HG03097 (cell line): ENCODE data around the gene DGKH.
"Not testable (repeated sequence)": the region's sequence is repeated elsewhere in the genome, so short reads cannot be mapped to it uniquely, and the experiment has no call there.

Experiments used
- ATAC-seq: cut with Tn5 transposase; IDR thresholded peaks from one replicate; pipeline ENCODE4 v1.9.1; 2021; ENCODE audit not compliant: unreplicated experiment, low FRiP score

DGKH gene

DNA sequence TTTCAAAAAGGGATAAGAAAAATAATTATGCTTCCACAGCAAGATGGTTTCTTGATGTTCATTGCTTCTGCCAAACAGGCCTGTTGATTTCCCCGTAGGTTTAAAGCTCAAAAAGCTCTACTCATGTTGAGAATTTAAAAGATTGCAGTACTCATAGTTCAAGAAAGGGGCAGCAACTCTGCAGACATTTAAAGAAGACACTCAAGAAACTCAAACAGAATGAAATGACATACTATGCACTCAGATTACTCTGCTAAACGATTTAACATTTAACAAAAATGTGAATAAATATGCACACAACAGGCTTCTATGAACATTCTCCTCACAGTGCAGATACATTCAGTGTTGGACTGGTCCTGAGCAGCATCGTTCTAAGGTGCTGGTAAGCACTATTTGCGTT lies 22.7 kb downstream of the DGKH start:
- not testable (repeated sequence) for ATAC-seq

DNA sequence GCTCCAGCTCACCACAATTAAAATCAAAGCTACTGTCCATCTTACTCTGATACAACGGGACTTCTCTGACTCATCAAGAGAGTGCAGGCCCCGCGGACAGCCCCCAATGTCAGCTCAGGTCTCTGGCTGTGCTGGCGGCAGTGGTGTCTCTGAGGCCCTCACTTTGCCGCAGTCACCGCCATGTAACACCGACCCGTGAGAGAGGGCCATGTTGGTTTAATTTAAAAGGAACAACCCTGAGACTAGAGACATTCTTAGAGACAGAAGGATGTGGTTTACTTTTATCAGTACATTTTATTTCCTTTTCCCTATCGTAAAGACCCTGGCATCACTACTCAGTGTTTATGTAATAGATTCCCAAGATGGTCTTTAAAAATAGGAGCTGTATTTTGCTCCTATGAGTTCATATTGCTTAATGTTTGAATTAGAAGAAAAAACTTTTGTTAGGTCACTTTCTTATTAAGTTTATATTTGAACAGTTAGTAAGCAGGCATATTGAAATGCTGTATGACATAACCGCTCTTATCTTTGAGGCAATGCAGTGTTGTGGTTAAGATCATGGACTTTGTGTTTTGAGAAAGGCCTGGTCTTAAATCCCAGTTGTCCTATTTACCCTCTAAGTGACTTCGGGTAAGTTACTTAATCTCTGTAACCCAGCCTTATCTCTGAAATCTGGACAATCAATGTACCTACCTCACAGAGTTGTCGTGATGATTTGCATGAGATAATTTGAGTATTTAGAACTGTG lies 23.4 kb downstream of the DGKH start:
- no peak for ATAC-seq

DNA sequence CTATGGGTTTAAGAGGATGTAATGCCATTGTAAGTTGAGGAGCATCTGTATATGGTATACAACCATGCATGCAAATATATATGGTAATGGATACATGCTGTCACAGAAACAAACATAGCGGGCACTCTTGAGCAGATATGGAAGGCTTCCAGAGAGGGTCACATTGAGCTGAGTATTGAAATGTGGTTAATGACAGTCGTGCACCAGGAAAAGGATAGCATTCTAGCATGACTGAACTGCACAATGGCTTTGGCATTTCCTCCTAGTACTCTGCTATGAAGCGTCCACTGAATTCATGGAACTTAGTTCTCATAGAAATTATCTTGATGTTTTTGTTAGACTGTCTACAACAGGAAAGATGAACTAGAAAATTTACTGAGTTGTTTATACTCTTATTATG lies 25.2 kb downstream of the DGKH start:
- no peak for ATAC-seq

DNA sequence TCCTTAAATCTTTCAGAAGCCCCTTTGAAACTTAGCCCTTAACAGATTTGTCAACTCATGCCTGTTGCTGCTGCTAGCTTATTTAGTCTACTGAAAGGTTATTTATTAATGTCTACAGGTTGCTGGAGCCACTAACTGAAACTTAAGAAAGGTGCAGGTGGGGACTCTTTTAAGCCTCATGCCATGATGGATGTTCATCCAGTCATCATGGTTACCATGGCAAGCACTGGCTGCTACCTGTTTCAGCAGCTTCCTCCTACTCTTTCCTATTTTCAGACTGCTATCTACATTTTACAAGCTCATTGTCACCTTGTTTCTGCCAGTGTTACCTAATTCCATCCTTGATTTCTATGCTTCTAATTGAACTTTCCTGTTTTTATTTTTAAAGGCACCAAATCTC lies 27.1 kb downstream of the DGKH start:
- no peak for ATAC-seq

DNA sequence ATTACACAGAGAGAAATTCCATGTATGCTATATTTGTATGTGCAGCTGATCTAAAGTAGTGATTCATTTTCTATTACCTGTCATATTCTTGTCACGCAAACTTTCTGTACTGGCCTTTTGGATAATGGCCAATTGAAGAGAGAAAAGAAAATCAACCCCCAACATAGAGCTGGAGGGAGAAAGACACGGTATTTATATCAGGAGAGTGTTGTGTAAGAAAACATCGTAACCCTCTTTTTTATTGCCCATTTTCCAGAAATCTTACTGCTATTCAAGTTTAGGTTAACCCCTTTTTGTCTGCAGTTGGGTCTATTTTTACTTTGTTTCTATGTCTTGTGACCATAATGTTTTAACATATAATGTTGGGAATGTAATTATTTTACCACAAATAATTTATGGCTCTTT lies 27.9 kb downstream of the DGKH start:
- ATAC-seq = no peak

DNA sequence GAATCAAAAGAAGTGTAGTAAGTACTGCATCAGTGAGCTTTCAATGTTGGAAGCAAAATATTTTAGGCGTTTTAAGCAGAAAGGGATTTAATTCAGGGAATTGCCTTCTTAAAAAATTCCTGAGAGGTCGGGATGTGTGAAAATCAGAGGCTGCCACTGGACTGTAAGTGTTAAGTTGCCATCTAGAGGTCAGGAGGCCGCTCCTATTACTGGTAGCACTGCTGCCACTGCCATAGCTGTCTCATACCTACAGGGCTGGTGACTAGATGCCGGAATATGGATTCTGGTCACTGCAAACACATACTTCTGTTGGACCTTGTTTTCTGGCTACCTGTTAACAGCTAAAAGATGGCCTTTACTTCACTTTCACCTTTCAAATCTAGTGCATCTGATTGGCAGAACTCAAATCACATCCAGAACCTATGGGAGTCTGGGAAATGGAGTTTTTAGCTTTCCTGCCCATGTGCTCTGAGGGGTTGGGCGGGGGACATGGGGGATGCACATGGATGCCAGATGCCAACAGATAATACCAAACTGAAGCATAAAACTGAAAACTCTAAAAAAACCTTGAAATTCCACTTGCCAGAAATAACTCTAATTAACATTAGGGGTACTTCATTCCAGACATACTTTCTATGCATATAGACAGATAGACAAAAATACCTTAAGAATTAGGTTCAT lies 29.8 kb downstream of the DGKH start:
- ATAC-seq = no peak

DNA sequence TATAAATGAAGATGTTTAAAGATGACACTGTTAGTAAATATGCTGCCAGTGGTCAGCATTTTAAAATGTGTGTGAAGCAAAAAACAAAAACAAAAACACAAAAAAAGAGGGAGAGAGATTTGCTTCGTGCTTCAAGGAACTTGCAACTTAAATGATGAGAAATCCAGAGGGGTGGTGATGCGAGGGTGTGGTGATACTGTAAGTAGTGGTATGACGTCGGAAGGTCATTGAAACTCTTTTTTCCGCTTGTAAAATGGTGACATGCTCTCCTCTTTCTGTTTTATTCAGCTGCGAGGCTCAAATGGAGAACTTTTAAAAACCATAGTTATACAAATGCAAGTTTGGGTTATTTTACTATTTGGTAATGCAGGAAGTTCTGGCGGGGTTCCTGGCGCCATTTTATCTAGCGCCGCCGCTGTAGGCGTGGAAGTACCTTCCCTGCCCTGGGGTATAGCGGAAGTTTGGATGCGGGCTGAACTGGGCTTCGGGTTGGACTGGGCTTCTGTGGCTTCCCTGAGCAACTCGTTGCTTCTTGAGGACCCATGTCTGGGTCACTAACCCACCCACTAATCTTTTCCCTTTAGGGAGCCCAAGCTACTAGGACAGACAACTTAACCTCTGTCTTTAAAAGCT lies 34.8 kb downstream of the DGKH start:
- ATAC-seq = no peak

DNA sequence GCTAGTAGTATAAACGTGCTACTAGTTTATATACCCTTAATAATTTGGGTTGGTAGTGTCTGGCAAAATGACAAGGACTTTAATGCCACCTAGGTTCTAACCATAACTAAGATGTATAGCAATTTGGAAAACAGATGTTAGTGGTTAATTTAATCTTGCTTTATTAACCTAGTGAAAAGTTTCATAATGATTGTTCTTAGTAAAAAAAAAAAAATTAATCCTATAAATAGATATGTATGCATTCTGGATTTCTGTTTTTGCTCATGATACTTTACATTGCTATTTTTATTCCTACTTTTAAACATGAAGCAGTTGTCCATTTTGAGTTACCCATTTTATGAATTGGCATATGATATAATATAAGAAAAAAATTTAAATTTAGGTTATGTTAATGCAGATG lies 36.3 kb downstream of the DGKH start:
- ATAC-seq = no peak

DNA sequence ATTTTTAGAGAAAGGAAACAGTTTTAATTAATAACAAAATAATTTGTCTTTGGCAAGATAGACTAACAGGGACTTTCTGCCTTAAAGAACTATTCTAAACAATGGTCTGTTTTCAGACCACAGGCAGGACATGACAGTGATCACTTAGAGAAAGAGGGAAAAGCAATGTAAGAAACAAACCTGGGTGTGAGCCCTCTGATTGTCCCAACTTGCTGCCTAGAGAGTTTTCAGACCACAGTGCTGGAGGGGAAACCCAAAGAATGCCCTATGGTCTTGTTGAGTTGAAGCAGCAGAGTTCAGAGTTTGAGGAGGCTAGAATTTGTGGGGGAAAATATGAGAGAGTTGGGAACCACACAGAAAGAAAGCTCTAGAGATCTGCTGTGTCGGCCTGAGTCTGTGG lies 38.1 kb downstream of the DGKH start:
- no peak for ATAC-seq

DNA sequence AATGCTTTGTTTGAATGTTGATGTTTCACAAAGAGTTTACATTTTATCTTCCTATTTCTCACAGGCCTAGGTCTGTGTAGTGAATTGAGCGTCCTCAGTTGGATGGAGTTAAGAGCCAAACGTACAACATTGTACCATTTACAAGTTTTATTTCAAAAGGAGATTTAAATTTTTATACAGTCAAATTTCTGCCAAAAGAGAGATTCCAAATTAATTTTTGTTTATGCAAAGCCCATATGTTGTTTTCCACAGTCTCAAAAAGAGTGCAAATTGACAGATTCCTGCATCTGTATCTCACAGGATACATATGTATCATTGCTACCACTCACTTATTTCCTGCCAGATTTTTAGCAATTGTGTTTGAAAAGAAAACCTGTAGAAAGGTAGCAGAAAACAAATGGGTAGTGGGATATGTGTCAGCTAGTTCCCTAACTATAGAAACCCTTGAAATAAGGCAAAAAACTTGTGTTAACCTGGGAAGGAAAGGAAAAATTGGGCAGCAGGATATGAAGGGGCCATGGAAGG lies 46.1 kb downstream of the DGKH start:
- no peak for ATAC-seq

DNA sequence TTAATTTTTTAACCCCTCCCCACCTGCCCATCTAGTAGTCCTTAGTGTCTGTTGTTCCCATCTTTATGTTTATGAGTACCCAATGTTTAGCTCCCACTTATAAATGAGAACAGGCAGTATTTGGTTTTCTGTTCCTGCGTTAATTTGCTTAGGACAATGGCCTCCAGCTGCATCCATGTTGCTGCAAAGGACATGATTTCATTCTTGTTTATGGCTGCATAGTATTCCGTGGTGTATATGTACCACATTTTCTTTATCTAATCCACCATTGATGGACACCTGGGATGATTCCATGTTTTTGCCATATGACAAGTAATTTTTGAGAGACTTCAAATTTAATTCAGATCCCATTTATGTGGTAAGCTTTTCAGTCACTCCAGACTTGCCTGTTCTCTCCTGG lies 47.8 kb downstream of the DGKH start:
- not testable (repeated sequence) for ATAC-seq

DNA sequence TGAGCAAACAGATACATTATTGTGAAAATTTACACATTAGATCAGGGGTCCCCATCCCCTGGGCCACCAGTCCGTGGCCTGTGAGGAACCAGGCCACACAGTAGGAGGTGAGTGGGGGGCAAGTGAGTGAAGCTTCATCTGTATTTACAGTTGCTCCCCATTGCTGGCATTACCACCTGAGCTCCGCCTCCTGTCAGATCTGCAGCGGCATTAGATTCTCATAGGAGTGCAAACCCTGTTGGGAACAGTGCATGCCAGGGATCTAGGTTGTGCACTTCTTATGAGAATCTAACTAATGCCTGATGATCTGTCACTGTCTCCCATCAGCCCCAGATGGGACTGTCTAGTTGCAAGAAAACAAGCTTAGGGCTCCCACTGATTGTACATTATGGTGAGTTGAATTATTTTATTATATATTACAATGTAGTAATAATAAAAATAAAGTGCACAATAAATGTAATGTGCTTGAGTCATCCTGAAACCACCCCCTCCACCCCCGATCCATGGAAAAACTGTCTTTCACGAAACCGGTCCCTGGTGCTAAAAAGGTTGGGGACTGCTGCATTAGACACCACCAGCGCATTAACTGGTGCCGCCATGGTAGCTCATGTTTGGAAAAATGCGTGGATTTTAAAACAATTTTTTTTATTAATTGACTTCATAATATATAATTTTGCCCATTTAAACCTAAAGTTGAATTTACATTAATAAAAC lies 51.7 kb downstream of the DGKH start:
- ATAC-seq = no peak

DNA sequence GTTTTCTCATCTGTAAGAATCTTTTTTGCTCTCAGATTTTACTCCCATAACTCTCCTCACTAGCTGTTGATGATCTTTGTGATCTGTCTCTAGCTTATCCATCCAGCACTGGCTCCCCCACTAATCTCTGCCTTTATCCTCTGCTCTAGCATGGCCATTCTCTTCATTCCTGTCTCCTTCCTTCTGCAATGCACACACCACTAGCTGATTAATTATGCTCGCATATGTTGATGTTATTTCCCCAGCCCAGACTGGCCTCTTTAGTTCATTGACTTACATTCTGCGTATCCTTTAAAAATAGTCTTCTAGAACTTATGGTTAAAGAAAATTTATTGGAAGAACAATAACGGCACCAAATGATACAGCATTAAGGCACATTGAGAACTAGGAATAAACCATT lies 52.5 kb downstream of the DGKH start:
- no peak for ATAC-seq

DNA sequence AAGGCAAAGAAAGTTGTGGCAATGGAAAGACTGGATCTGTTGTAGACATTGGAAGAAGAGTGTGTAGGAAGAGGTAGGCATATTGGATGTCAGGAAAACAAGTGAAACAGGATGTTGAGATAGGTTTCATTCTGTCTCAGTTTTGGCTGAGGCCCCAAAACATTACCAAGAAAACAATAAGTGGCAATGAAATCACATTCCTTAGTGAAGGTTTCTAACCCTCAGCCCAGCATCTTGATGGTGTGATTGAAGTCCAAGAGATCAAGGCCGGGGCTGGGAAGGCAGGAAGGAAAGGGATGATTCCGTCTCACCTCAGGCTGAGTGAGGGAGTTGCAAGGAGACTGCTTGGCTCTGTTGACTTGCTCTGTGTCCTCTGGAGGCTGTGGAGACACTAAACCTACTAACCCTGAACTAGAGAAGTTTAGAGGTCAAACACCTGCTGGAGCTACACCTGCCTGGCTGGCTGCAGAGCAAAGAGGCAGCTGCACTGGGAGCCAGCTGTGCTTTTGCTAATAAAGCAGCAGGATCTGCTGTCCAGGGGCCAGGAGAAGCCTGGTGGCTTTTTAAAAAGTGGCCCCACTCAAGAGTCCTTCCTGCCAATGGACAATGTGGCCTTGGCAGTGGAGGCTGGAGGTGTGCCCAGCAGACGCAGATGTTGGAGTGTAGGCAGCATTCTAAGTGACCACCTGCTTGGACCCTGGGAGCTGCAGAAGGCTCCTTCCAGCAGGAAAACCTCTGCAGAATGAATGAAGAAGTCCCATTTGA lies 53.6 kb downstream of the DGKH start:
- no peak for ATAC-seq

DNA sequence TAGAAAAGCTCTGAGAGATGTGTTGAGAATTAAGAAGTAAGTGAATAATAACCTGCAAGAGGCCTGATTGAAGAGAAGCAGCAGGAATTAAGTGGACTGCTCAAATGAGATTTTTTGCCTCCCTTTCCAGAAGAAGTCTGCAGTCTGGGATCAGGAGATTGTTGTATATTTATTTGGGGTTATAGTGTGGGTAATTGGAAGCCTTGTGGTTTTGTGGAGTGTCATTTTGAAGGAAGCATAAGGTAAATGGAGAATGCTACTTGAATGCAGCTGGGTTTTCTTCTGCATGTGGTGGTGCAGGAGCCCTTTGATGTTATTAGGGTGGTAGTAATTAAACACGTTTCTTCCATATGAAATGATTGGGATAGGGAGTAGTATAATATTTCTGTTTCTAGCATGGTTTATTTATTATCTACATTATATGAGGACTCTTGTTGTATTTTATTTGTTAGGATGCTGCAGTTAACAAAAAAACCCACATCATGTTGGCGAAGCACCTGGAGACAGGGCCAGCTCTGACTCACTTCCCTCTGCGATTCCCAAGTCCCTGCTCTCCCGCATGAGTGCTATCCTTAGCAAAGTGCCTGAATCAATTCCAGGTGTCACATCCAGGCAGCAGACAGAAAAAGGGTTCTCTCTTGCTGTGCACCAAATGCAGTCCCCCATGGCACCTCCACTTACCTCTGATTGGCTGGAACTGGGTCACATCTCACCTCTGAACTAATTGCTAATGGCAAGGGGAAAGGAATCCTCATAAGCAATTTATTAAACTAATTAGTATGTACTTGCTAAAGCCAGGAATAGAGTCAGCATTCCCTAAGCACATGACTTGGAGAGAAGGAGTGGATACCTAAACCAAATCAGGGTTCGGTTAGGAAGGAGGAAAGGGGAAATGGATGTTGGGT lies 54.8 kb downstream of the DGKH start:
- ATAC-seq = no peak

DNA sequence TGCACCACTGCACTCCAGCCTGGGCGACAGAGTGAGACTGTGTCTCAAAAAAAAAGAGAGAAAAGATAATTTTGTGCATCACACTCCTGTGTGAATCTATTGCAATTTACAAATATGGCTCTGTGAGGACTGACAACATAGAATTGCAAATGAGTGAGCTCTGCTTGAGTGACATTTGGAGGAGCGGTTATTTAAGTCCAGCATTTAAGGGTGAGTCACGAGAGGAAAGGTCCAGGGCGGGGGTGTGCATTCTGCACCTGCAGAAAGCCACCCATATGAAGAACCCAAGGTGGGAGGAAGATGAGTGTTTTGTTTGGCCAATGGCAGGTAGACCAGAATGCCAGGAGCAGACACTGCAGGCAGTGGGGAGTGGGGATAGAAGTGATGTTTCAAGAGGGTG lies 58.5 kb downstream of the DGKH start:
- ATAC-seq = no peak

DNA sequence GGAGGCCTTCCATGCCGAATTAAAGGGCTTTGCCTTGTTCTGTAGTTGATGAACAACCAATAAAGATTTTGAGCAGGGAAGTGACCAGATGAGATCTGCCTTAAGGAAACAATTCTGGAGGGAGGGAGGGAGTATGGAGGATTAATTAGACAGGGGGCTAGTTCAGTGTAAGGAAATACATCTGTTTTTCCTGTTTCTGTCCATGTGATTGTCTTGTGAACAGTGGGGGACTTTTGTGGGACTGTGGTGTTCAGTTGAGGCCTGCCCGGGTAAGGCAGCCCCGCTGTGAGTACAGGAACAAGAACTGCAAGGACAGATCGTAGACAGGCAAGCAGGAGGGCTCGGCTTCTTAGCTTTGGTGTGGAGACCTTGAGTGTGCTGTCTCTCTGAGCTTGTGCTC lies 59.0 kb downstream of the DGKH start:
- ATAC-seq = no peak

DNA sequence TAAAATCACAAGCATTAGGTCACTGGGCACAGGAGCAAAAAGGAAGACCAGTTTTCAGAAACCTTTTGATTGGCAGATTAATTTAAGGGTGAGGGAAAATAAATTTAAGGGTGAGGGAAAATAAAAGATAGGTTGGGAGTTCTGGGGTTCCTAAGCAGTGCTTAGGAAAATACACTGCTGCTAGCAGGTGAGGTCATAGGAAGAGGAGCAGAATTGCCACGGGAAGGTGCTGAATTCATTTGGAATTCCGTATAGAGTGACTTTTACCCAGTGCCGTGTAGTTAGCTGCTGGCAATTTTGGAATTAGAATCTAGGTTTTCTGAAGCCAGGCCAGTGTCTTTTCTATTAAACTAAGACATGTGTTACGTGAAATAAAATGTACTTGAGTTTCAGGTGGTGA lies 59.8 kb downstream of the DGKH start:
- ATAC-seq = no peak

DNA sequence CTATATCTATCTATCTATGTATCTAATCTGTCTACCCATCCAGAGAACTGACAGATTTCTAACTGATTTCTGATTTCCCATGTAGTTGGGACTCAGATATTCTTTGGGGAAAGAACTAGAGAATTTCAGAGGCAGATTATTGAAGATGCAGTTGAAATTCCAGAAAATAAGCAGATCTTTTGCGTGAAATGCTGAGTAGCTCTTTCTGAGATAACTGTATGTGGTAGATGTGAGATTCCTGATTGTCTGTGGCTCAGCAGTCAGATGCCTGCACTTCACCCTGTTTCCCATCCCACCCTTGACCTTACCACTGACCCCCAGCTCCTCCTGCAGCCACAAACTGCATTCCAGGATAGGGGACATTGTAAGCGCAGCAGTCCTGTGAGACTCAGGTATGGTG lies 61.5 kb downstream of the DGKH start:
- no peak for ATAC-seq
